ENCODE results near the gene ABTB1. TPM values are rescaled to one million over a fixed set of nuclear protein-coding genes. Genes with fewer than 3 reads are reported as not detected.

Gene ABTB1
- polyA plus RNA-seq, 4 donors, result 19.2 to 49.4 (median 30.1) TPM

DNA sequence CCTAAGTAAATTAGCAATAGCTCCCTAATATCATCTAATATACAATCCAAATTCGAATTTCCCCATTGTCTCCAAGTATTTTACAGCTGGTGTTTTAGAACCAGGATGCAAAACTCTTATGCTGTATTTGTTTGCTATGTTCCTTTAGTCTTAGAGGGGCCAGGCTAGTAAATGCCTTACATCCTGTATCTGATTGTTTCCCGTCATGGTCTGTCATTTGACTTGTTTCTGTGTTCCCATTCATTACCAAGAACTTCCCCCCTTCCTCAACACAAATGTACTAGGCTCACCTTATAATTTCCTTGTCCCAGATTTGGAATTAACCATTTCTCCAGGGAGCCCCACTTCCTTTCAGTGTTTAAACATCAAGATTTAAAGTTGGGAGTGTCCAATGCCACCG, 54.1 kb downstream of the ABTB1 start:
- Histone ChIP-seq H3K4me3 (ENCODE audit: low read depth in 1 of 3, low read length in 3 of 3) (no peak overlapping the region), H3K27me3 (ENCODE audit: control insufficient read depth in 3 of 3, insufficient read depth in 3 of 3, low read length in 3 of 3) (no peaks in the 10 kb centered on the region), H3K36me3 (ENCODE audit: control insufficient read depth in 3 of 3, insufficient read depth in 2 of 3, low read depth in 1 of 3, low read length in 3 of 3) (peaks cover 0 to 13% (median 0%) of the 10 kb centered on the region in 3 donors), H3K27ac (ENCODE audit: low read depth in 1 of 3, low read length in 2 of 3) (no peak overlapping the region), H3K4me1 (ENCODE audit: control insufficient read depth in 3 of 3, insufficient read depth in 2 of 3, low read depth in 1 of 3, low read length in 2 of 3) (peaks cover 0 to 13% (median 4%) of the 10 kb centered on the region in 3 donors), H3K9me3 (ENCODE audit: control insufficient read depth in 2 of 2, insufficient read depth in 1 of 2, low read depth in 1 of 2, low read length in 1 of 2) (peaks cover 0 to 5% of the 10 kb centered on the region in 2 donors)
- FAIRE-seq, result no peak
- DNase-seq, result no peak
- WGBS, 3 donors, result 85 to 91% (median 90%) methylated on average over 3 of the region's 3 CpGs

- Histone ChIP-seq H3K4me3 (ENCODE audit: low read depth in 1 of 3, low read length in 3 of 3) (no peak overlapping the region), H3K27ac (ENCODE audit: low read depth in 1 of 3, low read length in 2 of 3) (no peak overlapping the region), H3K27me3 (ENCODE audit: control insufficient read depth in 3 of 3, insufficient read depth in 3 of 3, low read length in 3 of 3) (no peaks in the 10 kb centered on the region), H3K36me3 (ENCODE audit: control insufficient read depth in 3 of 3, insufficient read depth in 2 of 3, low read depth in 1 of 3, low read length in 3 of 3) (peaks cover 0 to 5% (median 0%) of the 10 kb centered on the region in 3 donors), H3K4me1 (ENCODE audit: control insufficient read depth in 3 of 3, insufficient read depth in 2 of 3, low read depth in 1 of 3, low read length in 2 of 3) (peaks cover 0 to 6% (median 4%) of the 10 kb centered on the region in 3 donors), H3K9me3 (ENCODE audit: control insufficient read depth in 2 of 2, insufficient read depth in 1 of 2, low read depth in 1 of 2, low read length in 1 of 2) (peaks cover 0 to 5% of the 10 kb centered on the region in 2 donors)
- DNase-seq (no peak), FAIRE-seq (no peak)
- 75 to 86% (median 82%) methylated on average over 7 of the region's 7 CpGs for WGBS, 3 donors
Observed at GRCh38 chr3:127728417-127729015, 55.8 kb downstream of the ABTB1 start.

DNA sequence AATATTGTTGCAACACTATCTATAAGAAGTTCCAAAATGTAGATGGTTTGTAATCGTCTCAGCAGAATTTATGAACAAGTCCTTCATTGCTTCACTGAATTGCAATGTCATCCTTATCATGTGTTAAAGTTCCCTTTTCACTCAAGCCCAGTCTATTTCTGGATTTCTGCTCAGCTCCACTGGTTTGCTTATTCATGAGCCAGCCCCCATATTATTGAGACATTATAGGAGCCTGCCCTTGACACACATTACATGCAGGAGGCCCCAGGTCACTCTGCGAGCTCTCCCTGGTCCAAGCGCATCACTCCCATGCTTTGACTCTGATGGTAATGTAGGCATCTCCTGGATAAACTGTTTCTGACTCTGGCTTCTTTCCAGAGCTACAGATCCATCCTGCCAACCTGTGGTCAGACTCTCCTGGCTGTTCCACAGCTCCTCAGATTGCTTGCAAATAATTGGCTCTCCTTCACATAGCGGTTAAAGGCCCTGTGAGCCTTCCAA, 56.9 kb downstream of the ABTB1 start:
- no peak for FAIRE-seq

DNA sequence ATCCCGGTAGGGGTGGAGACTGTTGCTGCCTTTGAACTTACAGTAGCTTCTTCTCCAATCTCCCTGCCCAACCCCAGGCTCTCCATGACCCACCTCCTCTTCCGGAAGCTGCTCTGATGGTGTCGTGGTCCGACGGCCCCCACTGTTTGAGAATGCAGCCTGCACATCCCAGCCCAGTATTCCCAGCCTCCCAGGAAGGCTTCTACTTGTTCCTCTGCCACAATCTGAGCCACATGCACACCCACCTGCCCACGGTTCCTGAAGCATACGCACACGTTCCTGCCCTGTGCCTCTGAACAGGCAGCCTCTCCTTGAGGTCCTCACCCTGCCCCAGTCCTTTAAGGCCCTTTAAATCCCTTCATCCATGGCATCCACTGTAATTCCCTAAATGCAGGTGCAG, 57.4 kb downstream of the ABTB1 start:
- Histone ChIP-seq H3K27me3 (ENCODE audit: control insufficient read depth in 3 of 3, insufficient read depth in 3 of 3, low read length in 3 of 3) (no peaks in the 10 kb centered on the region), H3K27ac (ENCODE audit: low read depth in 1 of 3, low read length in 2 of 3) (no peak overlapping the region), H3K4me1 (ENCODE audit: control insufficient read depth in 3 of 3, insufficient read depth in 2 of 3, low read depth in 1 of 3, low read length in 2 of 3) (peaks cover 0 to 12% (median 11%) of the 10 kb centered on the region in 3 donors), H3K36me3 (ENCODE audit: control insufficient read depth in 3 of 3, insufficient read depth in 2 of 3, low read depth in 1 of 3, low read length in 3 of 3) (peaks cover 0 to 3% (median 0%) of the 10 kb centered on the region in 3 donors), H3K9me3 (ENCODE audit: control insufficient read depth in 2 of 2, insufficient read depth in 1 of 2, low read depth in 1 of 2, low read length in 1 of 2) (no peaks in the 10 kb centered on the region), H3K4me3 (ENCODE audit: low read depth in 1 of 3, low read length in 3 of 3) (no peak overlapping the region)
- DNase-seq, result no peak
- no peak for FAIRE-seq
- WGBS, 3 donors, result 82 to 90% (median 87%) methylated on average over 8 of the region's 8 CpGs

More for the DNA sequence above, 56.9 kb downstream of the ABTB1 start:
- H3K4me3 ChIP-seq (ENCODE audit: low read depth in 1 of 3, low read length in 3 of 3), result no peak overlapping the region
- no peak overlapping the region for H3K27ac ChIP-seq (ENCODE audit: low read depth in 1 of 3, low read length in 2 of 3)
- no peaks in the 10 kb centered on the region for H3K27me3 ChIP-seq (ENCODE audit: control insufficient read depth in 3 of 3, insufficient read depth in 3 of 3, low read length in 3 of 3)
- peaks cover 0 to 10% (median 7%) of the 10 kb centered on the region in 3 donors for H3K4me1 ChIP-seq (ENCODE audit: control insufficient read depth in 3 of 3, insufficient read depth in 2 of 3, low read depth in 1 of 3, low read length in 2 of 3)
- WGBS, 3 donors, result 89 to 96% (median 90%) methylated on average over 4 of the region's 4 CpGs
- no peaks in the 10 kb centered on the region for H3K9me3 ChIP-seq (ENCODE audit: control insufficient read depth in 2 of 2, insufficient read depth in 1 of 2, low read depth in 1 of 2, low read length in 1 of 2)
- peaks cover 0 to 5% (median 0%) of the 10 kb centered on the region in 3 donors for H3K36me3 ChIP-seq (ENCODE audit: control insufficient read depth in 3 of 3, insufficient read depth in 2 of 3, low read depth in 1 of 3, low read length in 3 of 3)
- no peak for DNase-seq

Other genes with a start within 250 kb of the ABTB1 start
- 10 to 100 TPM; 23.7 to 26.1 (median 25.7) TPM for gene TPRA1, start 82.2 kb upstream of the ABTB1 start, polyA plus RNA-seq
- 10 to 100 TPM in 2 of 4 donors, 1 to 10 TPM in 2; 2.2 to 28.9 (median 13.5) TPM for gene MCM2, start 74.5 kb upstream of the ABTB1 start, polyA plus RNA-seq
- gene PODXL2, start 43.8 kb upstream of the ABTB1 start, polyA plus RNA-seq, result 10 to 100 TPM in 1 of 4 donors, 1 to 10 TPM in 3; 1.6 to 17.0 (median 4.2) TPM
- 10 to 100 TPM; 24.7 to 47.2 (median 43.1) TPM for gene MGLL, start 149.6 kb downstream of the ABTB1 start, polyA plus RNA-seq
- gene KBTBD12, start 242.3 kb downstream of the ABTB1 start, polyA plus RNA-seq, result 1 to 10 TPM in 2 of 4 donors, under 1 TPM in 2; 0.30 to 3.6 (median 1.2) TPM

Data from small intestine (tissue), 7 donors.